ENCODE data around the gene EXOC4. TPM values are rescaled to one million over a fixed set of nuclear protein-coding genes. Genes with fewer than 3 reads are reported as not detected.

The EXOC4 gene
- total RNA-seq, 2 experiments from 2014 or later: 58.0 to 59.9 TPM

DNA sequence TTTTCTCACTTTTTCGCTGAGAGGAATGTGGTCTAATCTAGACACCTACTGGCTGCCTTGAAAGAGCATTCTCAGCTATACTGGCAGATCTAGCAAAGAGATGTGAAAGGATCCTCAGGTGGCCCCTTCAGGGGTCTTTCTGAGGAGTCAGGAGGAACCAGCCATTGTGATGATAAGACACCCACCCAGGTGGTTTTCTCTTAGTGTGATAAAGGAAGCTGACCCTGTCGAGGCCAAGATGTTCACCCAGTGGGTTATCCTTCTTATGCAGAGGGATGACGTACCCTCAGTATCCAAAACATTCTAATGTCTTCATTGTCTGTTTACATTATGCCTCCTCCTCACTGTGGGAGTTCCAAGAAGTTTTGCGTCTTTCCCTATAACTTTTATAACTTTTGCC lies 776.0 kb downstream of the EXOC4 start:
- no peak for DNase-seq
- H3K4me3 ChIP-seq (ENCODE audit: low read length): no peak overlapping the region
- Mint-ChIP-seq H3K27ac (no peak overlapping the region), H3K4me3 (no peak overlapping the region), H3K4me1 (ENCODE audit: low read depth) (peaks cover 19% of the 10 kb centered on the region), H3K36me3 (ENCODE audit: low read depth) (peaks cover 28% of the 10 kb centered on the region), H3K27me3 (no peaks in the 10 kb centered on the region), H3K9me3 (no peaks in the 10 kb centered on the region)
- TF ChIP-seq, protein P1, sequence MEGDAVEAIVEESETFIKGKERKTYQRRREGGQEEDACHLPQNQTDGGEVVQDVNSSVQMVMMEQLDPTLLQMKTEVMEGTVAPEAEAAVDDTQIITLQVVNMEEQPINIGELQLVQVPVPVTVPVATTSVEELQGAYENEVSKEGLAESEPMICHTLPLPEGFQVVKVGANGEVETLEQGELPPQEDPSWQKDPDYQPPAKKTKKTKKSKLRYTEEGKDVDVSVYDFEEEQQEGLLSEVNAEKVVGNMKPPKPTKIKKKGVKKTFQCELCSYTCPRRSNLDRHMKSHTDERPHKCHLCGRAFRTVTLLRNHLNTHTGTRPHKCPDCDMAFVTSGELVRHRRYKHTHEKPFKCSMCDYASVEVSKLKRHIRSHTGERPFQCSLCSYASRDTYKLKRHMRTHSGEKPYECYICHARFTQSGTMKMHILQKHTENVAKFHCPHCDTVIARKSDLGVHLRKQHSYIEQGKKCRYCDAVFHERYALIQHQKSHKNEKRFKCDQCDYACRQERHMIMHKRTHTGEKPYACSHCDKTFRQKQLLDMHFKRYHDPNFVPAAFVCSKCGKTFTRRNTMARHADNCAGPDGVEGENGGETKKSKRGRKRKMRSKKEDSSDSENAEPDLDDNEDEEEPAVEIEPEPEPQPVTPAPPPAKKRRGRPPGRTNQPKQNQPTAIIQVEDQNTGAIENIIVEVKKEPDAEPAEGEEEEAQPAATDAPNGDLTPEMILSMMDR (IDR thresholded peaks at IDR 0.05): no peak
- POLR2A ChIA-PET: no interaction called here
- no peak overlapping the region for H3K27ac ChIP-seq (ENCODE audit: low read depth in 1 of 2, low read length in 2 of 2)
- no peaks in the 10 kb centered on the region for H3K4me1 ChIP-seq (ENCODE audit: insufficient read depth, low read length)
- ATAC-seq (ENCODE audit: poor library complexity): no peak
- intact Hi-C loops (cut with DNase I, micrococcal nuclease): no loop called here
- CTCF ChIA-PET: no interaction called here
- H3K9me3 ChIP-seq (ENCODE audit: control insufficient read depth in 1 of 2, insufficient read depth in 1 of 2, low read length in 2 of 2): no peaks in the 10 kb centered on the region
- no peaks in the 10 kb centered on the region for H3K27me3 ChIP-seq (ENCODE audit: control insufficient read depth in 1 of 2, insufficient read depth in 2 of 2, low read length in 2 of 2)
- peaks cover 5% of the 10 kb centered on the region for H3K36me3 ChIP-seq (ENCODE audit: insufficient read depth, low read length)

DNA sequence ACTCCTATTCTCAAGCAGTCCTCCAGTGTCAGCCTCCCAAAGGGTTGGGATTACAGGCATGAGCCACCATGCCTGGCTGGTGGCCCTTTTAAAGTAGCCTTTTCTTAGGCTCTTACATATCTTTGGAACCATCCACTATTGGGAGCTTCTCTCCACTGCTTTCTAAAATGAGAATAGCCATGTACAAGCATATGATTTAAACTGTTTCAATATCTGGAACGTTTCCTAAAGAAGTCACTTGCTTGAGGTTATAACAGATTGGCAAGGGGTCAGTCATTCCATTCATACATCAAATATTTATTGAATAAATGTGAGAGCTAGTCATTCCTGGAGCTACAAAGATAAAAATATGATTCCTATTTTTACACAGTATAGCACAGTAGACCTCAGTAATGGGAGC lies 776.9 kb downstream of the EXOC4 start:
- CTCF ChIA-PET: no interaction called here
- Mint-ChIP-seq H3K36me3 (ENCODE audit: low read depth) (peaks cover 35% of the 10 kb centered on the region), H3K27ac (no peak overlapping the region), H3K27me3 (no peaks in the 10 kb centered on the region), H3K4me1 (ENCODE audit: low read depth) (peaks cover 19% of the 10 kb centered on the region), H3K4me3 (no peak overlapping the region), H3K9me3 (no peaks in the 10 kb centered on the region)
- Histone ChIP-seq H3K27ac (ENCODE audit: low read depth in 1 of 2, low read length in 2 of 2) (no peak overlapping the region), H3K4me3 (ENCODE audit: low read length) (no peak overlapping the region), H3K27me3 (ENCODE audit: control insufficient read depth in 1 of 2, insufficient read depth in 2 of 2, low read length in 2 of 2) (no peaks in the 10 kb centered on the region), H3K9me3 (ENCODE audit: control insufficient read depth in 1 of 2, insufficient read depth in 1 of 2, low read length in 2 of 2) (no peaks in the 10 kb centered on the region), H3K36me3 (ENCODE audit: insufficient read depth, low read length) (peaks cover 5% of the 10 kb centered on the region), H3K4me1 (ENCODE audit: insufficient read depth, low read length) (no peaks in the 10 kb centered on the region)
- POLR2A ChIA-PET: no interaction called here
- ATAC-seq (ENCODE audit: poor library complexity) (no peak), DNase-seq (no peak)
- intact Hi-C loops (cut with DNase I, micrococcal nuclease): no loop called here
- TF ChIP-seq, protein P1 (IDR thresholded peaks at IDR 0.05): no peak

GRCh38 chr7:134030460-134030865 lies 777.6 kb downstream of the EXOC4 start:
- CTCF ChIA-PET: no interaction called here
- Histone ChIP-seq H3K9me3 (ENCODE audit: control insufficient read depth in 1 of 2, insufficient read depth in 1 of 2, low read length in 2 of 2) (no peaks in the 10 kb centered on the region), H3K4me3 (ENCODE audit: low read length) (no peak overlapping the region), H3K27ac (ENCODE audit: low read depth in 1 of 2, low read length in 2 of 2) (no peak overlapping the region), H3K27me3 (ENCODE audit: control insufficient read depth in 1 of 2, insufficient read depth in 2 of 2, low read length in 2 of 2) (no peaks in the 10 kb centered on the region), H3K4me1 (ENCODE audit: insufficient read depth, low read length) (no peaks in the 10 kb centered on the region), H3K36me3 (ENCODE audit: insufficient read depth, low read length) (peaks cover 5% of the 10 kb centered on the region)
- Mint-ChIP-seq H3K4me1 (ENCODE audit: low read depth) (peaks cover 19% of the 10 kb centered on the region), H3K9me3 (no peaks in the 10 kb centered on the region), H3K4me3 (no peak overlapping the region), H3K27me3 (no peaks in the 10 kb centered on the region), H3K36me3 (ENCODE audit: low read depth) (peaks cover 35% of the 10 kb centered on the region), H3K27ac (no peak overlapping the region)
- intact Hi-C loops (cut with DNase I, micrococcal nuclease): no loop called here
- ATAC-seq (ENCODE audit: poor library complexity) (no peak), DNase-seq (no peak)
- TF ChIP-seq, protein P1 (IDR thresholded peaks at IDR 0.05): no peak
- POLR2A ChIA-PET: no interaction called here
